Measurements from ENCODE around the gene TUBGCP6. TPM values are rescaled to one million over a fixed set of nuclear protein-coding genes. Genes with fewer than 3 reads are reported as not detected.
A peak's percentile ranks its signal among the peaks of the same experiment; 100 is the strongest.

The TUBGCP6 gene
- total RNA-seq, 1 donor from 2014 or later, result 27.2 TPM

GRCh38 chr22:50269573-50269969 lies 24.7 kb upstream of the TUBGCP6 start:
- no peak for DNase-seq (ENCODE audit: low read depth)
- Histone ChIP-seq H3K36me3 (ENCODE audit: control insufficient read depth, insufficient read depth, low read length) (no peaks in the 10 kb centered on the region), H3K4me3 (ENCODE audit: low read depth, low read length) (peak overlapping the region; percentile 35), H3K27me3 (ENCODE audit: control insufficient read depth, insufficient read depth, low read length) (peaks cover 5% of the 10 kb centered on the region)
- no peak for TF ChIP-seq CTCF (IDR thresholded peaks at IDR 0.05; ENCODE audit: insufficient read depth, low read length, poor library complexity, severe bottlenecking)

- DNase-seq (ENCODE audit: low read depth), result no peak
- Histone ChIP-seq H3K36me3 (ENCODE audit: control insufficient read depth, insufficient read depth, low read length) (no peaks in the 10 kb centered on the region), H3K27me3 (ENCODE audit: control insufficient read depth, insufficient read depth, low read length) (peaks cover 5% of the 10 kb centered on the region)
Measured at GRCh38 chr22:50268655-50269113, 23.9 kb upstream of the TUBGCP6 start.

GRCh38 chr22:50267591-50268390 lies 23.0 kb upstream of the TUBGCP6 start:
- H3K36me3 ChIP-seq (ENCODE audit: control insufficient read depth, insufficient read depth, low read length), result no peaks in the 10 kb centered on the region
- TF ChIP-seq CTCF (IDR thresholded peaks at IDR 0.05; ENCODE audit: insufficient read depth, low read length, poor library complexity, severe bottlenecking), result peak; percentile 19
- DNase-seq (ENCODE audit: low read depth), result no peak
- peaks cover 5% of the 10 kb centered on the region for H3K27me3 ChIP-seq (ENCODE audit: control insufficient read depth, insufficient read depth, low read length)
- no peak overlapping the region for H3K4me3 ChIP-seq (ENCODE audit: low read depth, low read length)

More at GRCh38 chr22:50268655-50269113, 23.9 kb upstream of the TUBGCP6 start:
- H3K4me3 ChIP-seq (ENCODE audit: low read depth, low read length), result no peak overlapping the region
- no peak for TF ChIP-seq CTCF (IDR thresholded peaks at IDR 0.05; ENCODE audit: insufficient read depth, low read length, poor library complexity, severe bottlenecking)

GRCh38 chr22:50266994-50267393 lies 22.2 kb upstream of the TUBGCP6 start:
- Histone ChIP-seq H3K27me3 (ENCODE audit: control insufficient read depth, insufficient read depth, low read length) (peaks cover 5% of the 10 kb centered on the region), H3K36me3 (ENCODE audit: control insufficient read depth, insufficient read depth, low read length) (no peaks in the 10 kb centered on the region), H3K4me3 (ENCODE audit: low read depth, low read length) (no peak overlapping the region)
- no peak for TF ChIP-seq CTCF (IDR thresholded peaks at IDR 0.05; ENCODE audit: insufficient read depth, low read length, poor library complexity, severe bottlenecking)
- DNase-seq (ENCODE audit: low read depth), result no peak

- no peak for TF ChIP-seq CTCF (IDR thresholded peaks at IDR 0.05; ENCODE audit: insufficient read depth, low read length, poor library complexity, severe bottlenecking)
- Histone ChIP-seq H3K27me3 (ENCODE audit: control insufficient read depth, insufficient read depth, low read length) (peaks cover 5% of the 10 kb centered on the region), H3K4me3 (ENCODE audit: low read depth, low read length) (no peak overlapping the region), H3K36me3 (ENCODE audit: control insufficient read depth, insufficient read depth, low read length) (no peaks in the 10 kb centered on the region)
- DNase-seq (ENCODE audit: low read depth), result no peak
Measured at GRCh38 chr22:50264946-50265669, 20.3 kb upstream of the TUBGCP6 start.
